ENCODE measurements around the gene MRFAP1. TPM values are rescaled to one million over a fixed set of nuclear protein-coding genes. Genes with fewer than 3 reads are reported as not detected.

Gene MRFAP1
- total and polyA plus RNA-seq, 2 of the 4 experiments (the other 2 are of a cell fraction) = 65.4 to 268 TPM

- no peak for ATAC-seq (ENCODE audit: low read depth)
- Histone ChIP-seq H2BK120ac (ENCODE audit: low read depth, low read length) (no peak overlapping the region), H3K9ac (ENCODE audit: low read depth, low read length) (no peak overlapping the region), H3K27ac (ENCODE audit: insufficient read depth, low read length) (no peak overlapping the region), H3K79me1 (ENCODE audit: low read depth in 1 of 2, low read length in 2 of 2) (no peaks in the 10 kb centered on the region), H3K27me3 (ENCODE audit: control insufficient read depth, insufficient read depth, low read length) (no peaks in the 10 kb centered on the region), H3K9me3 (ENCODE audit: control insufficient read depth, insufficient read depth, low read length) (peaks cover 9% of the 10 kb centered on the region), H2AK5ac (ENCODE audit: low read depth, low read length) (no peak overlapping the region), H3K18ac (ENCODE audit: low read depth, low read length) (no peak overlapping the region), H3K36me3 (ENCODE audit: control insufficient read depth, insufficient read depth, low read length) (peaks cover 48% of the 10 kb centered on the region), H2BK15ac (ENCODE audit: low read depth, low read length) (no peak overlapping the region), H4K91ac (ENCODE audit: insufficient read depth, low read depth, low read length) (no peak overlapping the region), H2BK20ac (ENCODE audit: low read depth, low read length) (no peak overlapping the region), H3K23ac (ENCODE audit: low read depth, low read length) (no peak overlapping the region), H3K4me3 (ENCODE audit: insufficient read depth, low read depth, low read length) (no peak overlapping the region), H3K4me2 (ENCODE audit: low read depth, low read length) (no peak overlapping the region), H4K20me1 (ENCODE audit: insufficient read depth, low read length) (no peaks in the 10 kb centered on the region), H3K4ac (ENCODE audit: low read depth, low read length) (no peak overlapping the region), H3K14ac (replicated peaks; ENCODE audit: low read depth, low read length) (no peak overlapping the region), H3K4me1 (ENCODE audit: control insufficient read depth, insufficient read depth, low read length) (no peaks in the 10 kb centered on the region), H4K8ac (ENCODE audit: low read depth in 2 of 2, low read length in 2 of 2) (no peak overlapping the region), H3K56ac (ENCODE audit: extremely low read depth, insufficient read depth, low read length) (no peak overlapping the region), H2BK5ac (ENCODE audit: low read depth, low read length, poor library complexity, severe bottlenecking) (no peak overlapping the region), H2AK9ac (replicated peaks; ENCODE audit: low read depth, low read length, poor library complexity) (no peak overlapping the region), H4K5ac (ENCODE audit: low read depth, low read length) (no peak overlapping the region), H3K9me1 (ENCODE audit: insufficient read depth, low read length) (0 out of 2 replicates have a peak, but pooled peaks cover 6% of the 10 kb centered on the region), H2AFZ (replicated peaks; ENCODE audit: low read length, poor library complexity) (no peak overlapping the region)
- in situ Hi-C loops (cut with MboI; ENCODE audit: low sequenced_read_pairs) (no loop called here), intact Hi-C loops (cut with micrococcal nuclease) (no loop called here), dilution Hi-C loops (cut with HindIII; ENCODE audit: low sequenced_read_pairs, unreplicated experiment) (no loop called here)
- TF ChIP-seq RAD21 (IDR thresholded peaks at IDR 0.05; ENCODE audit: low read length) (no peak), CEBPB (IDR thresholded peaks at IDR 0.05; ENCODE audit: low read depth, low read length) (no peak), CTCF (conservative IDR thresholded peaks at IDR 0.05; ENCODE audit: low read depth, low read length) (no peak), SMC3 (IDR thresholded peaks at IDR 0.05; ENCODE audit: low read depth, low read length) (no peak), MAFK (IDR thresholded peaks at IDR 0.05; ENCODE audit: low read depth, low read length) (no peak), ELK1 (IDR thresholded peaks at IDR 0.05; ENCODE audit: borderline replicate concordance, low read depth, low read length) (no peak), POLR2A (IDR thresholded peaks at IDR 0.05; ENCODE audit: low read depth, low read length) (no peak), RFX5 (IDR thresholded peaks at IDR 0.05; ENCODE audit: low read depth, low read length) (no peak), MXI1 (IDR thresholded peaks at IDR 0.05; ENCODE audit: borderline replicate concordance, low read depth, low read length) (no peak), MAZ (IDR thresholded peaks at IDR 0.05; ENCODE audit: borderline replicate concordance, low read depth, low read length) (no peak), USF2 (IDR thresholded peaks at IDR 0.05; ENCODE audit: low read depth, low read length) (no peak), NFE2L2 (IDR thresholded peaks at IDR 0.05; ENCODE audit: low read depth, low read length) (no peak), CHD1 (IDR thresholded peaks at IDR 0.05; ENCODE audit: low read depth, low read length) (no peak), BHLHE40 (IDR thresholded peaks at IDR 0.05; ENCODE audit: low read depth, low read length) (no peak), FOS (IDR thresholded peaks at IDR 0.05; ENCODE audit: low read depth, low read length) (no peak), RCOR1 (IDR thresholded peaks at IDR 0.05; ENCODE audit: insufficient replicate concordance, low read length) (no peak)
- ChIA-PET CTCF (no interaction called here), POLR2A (ENCODE audit: unreplicated experiment) (no interaction called here)
- BruUV-seq (replicated peaks) = no TSS peak
- whole genome bisulfite sequencing, 2 experiments (ENCODE audit: extremely low coverage in 2 of 2, insufficient read length in 1 of 2) = no CpG with 5 or more reads among the region's 6 CpGs
- no peak for DNase-seq
Measured at GRCh38 chr4:6602289-6602688, 38.2 kb upstream of the MRFAP1 start.
